GM19238 (cell line): ENCODE results near the gene CD274.

ENCODE experiments used
- DNase-seq: peaks from one replicate; pipeline ENCODE4 v3.0.0; 2011; ENCODE audit warnings: low spot score; ENCODE audit not compliant: insufficient read length

CD274 gene

GRCh38 chr9:5499889-5500398 is 49.6 kb downstream of the CD274 start:
- no peak for DNase-seq

DNA sequence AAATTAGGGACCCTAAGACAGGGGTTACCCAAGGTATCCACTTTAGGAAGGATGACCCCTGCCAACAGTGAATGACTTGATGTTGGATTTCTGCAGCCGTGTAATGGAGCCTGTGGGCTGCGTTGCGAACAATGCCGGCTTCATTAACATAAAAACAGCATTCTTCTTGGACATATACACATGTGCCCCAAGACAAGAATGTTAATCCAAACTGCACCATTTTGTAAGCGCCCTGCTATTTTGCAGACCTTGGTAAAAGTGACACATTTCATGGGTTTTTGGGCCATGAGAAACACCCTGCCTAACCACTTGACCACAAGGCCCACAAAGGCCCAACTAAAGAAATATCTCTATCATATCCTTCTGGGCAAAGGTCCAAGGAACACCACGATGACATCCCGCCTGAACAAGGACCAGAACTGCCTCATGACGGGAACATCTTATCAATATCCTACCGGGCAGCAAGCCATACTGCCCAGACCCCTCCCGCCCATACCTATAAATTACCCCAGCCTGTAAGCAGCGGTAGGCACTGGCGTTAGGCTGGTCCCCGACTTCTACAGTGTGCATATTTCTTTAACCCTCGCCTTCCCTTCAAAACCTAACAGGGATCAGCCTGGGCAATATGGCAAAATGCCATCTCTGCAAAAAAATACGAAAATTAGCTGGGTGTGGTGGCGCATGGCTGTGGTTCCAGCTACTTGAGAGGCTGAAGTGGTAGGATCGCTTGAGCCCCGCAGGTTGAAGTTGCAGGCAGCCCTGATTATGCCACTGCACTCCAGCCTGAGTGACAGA is 50.3 kb downstream of the CD274 start:
- DNase-seq = no peak

- no peak for DNase-seq
Observed at GRCh38 chr9:5502553-5502952, 52.2 kb downstream of the CD274 start.

GRCh38 chr9:5509573-5509972 is 59.2 kb downstream of the CD274 start:
- no peak for DNase-seq

- no peak for DNase-seq
Observed at GRCh38 chr9:5510360-5510931, 60.1 kb downstream of the CD274 start, which contains the start of gene PDCD1LG2. Gene PDCD1LG2 (plus strand): TSS chr9:5510531. CDS start chr9:5522547, 12,016 bp downstream.

- no peak for DNase-seq
Observed at GRCh38 chr9:5510989-5511388, 60.6 kb downstream of the CD274 start.

- no peak for DNase-seq
Observed at GRCh38 chr9:5511476-5511875, 61.1 kb downstream of the CD274 start.

- DNase-seq = no peak
Observed at GRCh38 chr9:5511935-5512580, 61.7 kb downstream of the CD274 start.

DNA sequence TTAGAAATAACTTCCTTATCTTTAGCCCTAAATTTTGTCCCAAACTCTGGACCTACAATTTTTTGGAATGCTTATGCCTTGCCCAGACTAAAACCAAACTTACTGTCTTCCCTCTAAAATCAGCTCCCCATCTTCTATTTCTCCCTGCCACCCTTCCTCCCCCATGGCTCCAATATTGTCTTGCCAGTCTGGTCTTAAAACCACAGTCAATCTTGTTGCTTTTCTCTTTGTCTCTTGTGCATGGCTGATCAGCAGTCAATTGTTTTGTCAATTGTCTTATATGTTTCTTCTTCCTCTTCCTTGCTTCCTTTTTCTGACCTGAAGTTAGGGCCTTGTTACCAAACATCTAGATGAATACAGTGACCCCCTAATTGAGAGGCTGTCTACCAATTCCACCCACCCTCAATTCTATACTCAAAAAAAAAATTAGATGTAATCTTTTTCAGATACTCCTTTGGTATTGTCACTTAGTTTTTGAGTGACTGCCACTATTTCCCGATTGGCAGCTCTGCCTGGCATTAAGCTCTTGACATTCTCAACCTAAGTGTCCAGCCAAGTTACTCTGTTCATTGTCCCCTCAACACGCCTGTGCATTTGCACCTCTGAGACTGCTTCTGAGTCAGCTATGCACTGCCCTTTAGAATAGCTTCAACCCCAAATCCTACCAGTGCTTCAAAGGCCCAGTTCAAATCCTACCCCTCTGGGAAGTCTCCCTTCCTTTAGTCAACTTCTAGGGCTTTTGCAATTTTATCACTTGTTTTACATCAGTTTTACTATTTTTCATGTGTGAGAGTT is 62.5 kb downstream of the CD274 start:
- DNase-seq = no peak

DNA sequence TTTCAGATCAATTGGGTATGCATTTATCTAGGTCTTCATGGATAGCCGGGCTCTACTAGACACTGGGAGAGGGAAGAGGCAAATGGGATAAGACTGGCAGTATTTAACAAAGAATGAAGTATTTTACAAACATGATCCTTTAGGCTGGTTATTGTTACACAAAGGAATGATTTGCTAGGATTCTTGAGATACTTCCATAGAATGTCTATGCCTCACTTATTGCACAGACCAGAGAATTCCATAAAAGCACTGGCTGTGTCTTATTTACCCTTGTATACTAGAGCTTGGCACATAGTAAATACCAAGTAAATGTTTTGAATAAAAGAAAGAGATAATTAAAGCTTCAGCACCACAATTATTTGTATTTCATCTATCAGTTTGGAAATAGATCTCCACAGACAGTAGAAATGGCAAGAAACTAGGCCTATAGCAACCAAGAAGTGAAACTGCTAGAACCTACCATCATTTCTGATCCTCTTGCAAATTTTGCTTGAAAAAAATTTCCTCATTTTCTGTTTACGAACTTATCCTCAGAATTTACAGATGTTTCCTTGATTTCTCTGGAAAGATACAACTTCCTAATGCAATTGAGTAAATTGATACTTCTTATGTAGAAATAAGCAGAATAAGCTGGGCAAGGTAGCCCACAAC is 63.7 kb downstream of the CD274 start:
- no peak for DNase-seq

GRCh38 chr9:5514617-5515260 is 64.4 kb downstream of the CD274 start:
- DNase-seq = no peak

- DNase-seq = no peak
Observed at GRCh38 chr9:5515261-5515650, 64.9 kb downstream of the CD274 start.

- no peak for DNase-seq
Observed at GRCh38 chr9:5516453-5517220, 66.3 kb downstream of the CD274 start.

- no peak for DNase-seq
Observed at GRCh38 chr9:5518171-5518936, 68.0 kb downstream of the CD274 start.

- DNase-seq = no peak
Observed at GRCh38 chr9:5518937-5519319, 68.6 kb downstream of the CD274 start.
